Endometrium (tissue), 2 donors: ENCODE data around the gene TSGA10.
"Not testable (repeated sequence)": the region's sequence is repeated elsewhere in the genome, so short reads cannot be mapped to it uniquely, and the experiment has no call there.

Experiments
- FAIRE-seq: peaks from 2 replicates; lab custom pipeline; 2012; peaks lifted over from hg19 to GRCh38; lab: Jason Lieb, UNC
- donor health status: control.
- donor health status: control.

TSGA10 gene

GRCh38 chr2:99154643-99155536, at the start of gene TSGA10, which contains the start of gene LIPT1:
TSGA10 (minus strand) TSS chr2:99154942; CDS start chr2:99109439, 45,503 bp downstream.
LIPT1 (plus strand) TSS chr2:99154967; CDS start chr2:99161958, 6,991 bp downstream.
- FAIRE-seq = no peak

GRCh38 chr2:99201959-99202678, 47.4 kb upstream of the TSGA10 start:
- no peak for FAIRE-seq

GRCh38 chr2:99200076-99200800, 45.5 kb upstream of the TSGA10 start:
- FAIRE-seq = no peak

GRCh38 chr2:99198103-99198841, 43.5 kb upstream of the TSGA10 start:
- no peak for FAIRE-seq

GRCh38 chr2:99192364-99192763, 37.6 kb upstream of the TSGA10 start:
- not testable (repeated sequence) for FAIRE-seq

- no peak for FAIRE-seq
These were observed 35.8 kb upstream of the TSGA10 start for GRCh38 chr2:99190548-99190947.

- FAIRE-seq = no peak
These were observed 33.6 kb upstream of the TSGA10 start for GRCh38 chr2:99188357-99188756.

GRCh38 chr2:99187011-99187410, 32.3 kb upstream of the TSGA10 start:
- no peak for FAIRE-seq

- no peak for FAIRE-seq
These were observed 30.1 kb upstream of the TSGA10 start for GRCh38 chr2:99184811-99185210.

GRCh38 chr2:99183025-99183424, 28.3 kb upstream of the TSGA10 start:
- no peak for FAIRE-seq

GRCh38 chr2:99181624-99182000, 26.9 kb upstream of the TSGA10 start:
- FAIRE-seq = no peak

GRCh38 chr2:99180755-99181623, 26.2 kb upstream of the TSGA10 start, which contains the start of the genes MITD1 and MRPL30:
MITD1 (minus strand) TSS chr2:99181058; CDS start chr2:99180981, 77 bp downstream.
MRPL30 (plus strand) TSS chr2:99181184; CDS start chr2:99186204, 5,020 bp downstream.
- peak; percentile 83 for FAIRE-seq

GRCh38 chr2:99171377-99172140, 16.8 kb upstream of the TSGA10 start:
- no peak for FAIRE-seq

GRCh38 chr2:99169534-99169933, 14.8 kb upstream of the TSGA10 start:
- FAIRE-seq = no peak

GRCh38 chr2:99166218-99166617, 11.5 kb upstream of the TSGA10 start:
- FAIRE-seq = no peak

- no peak for FAIRE-seq
These were observed 4.9 kb upstream of the TSGA10 start for GRCh38 chr2:99159594-99159993.

- FAIRE-seq = no peak
These were observed 3.9 kb upstream of the TSGA10 start for GRCh38 chr2:99158599-99158998.

GRCh38 chr2:99156891-99157290, 2.1 kb upstream of the TSGA10 start:
- no peak for FAIRE-seq

GRCh38 chr2:99153921-99154604, 679 bp downstream of the TSGA10 start:
- no peak for FAIRE-seq
